Stomach smooth muscle (tissue), 2 donors: ENCODE measurements around the gene ANO2.

Experiments used
- H3K27ac ChIP-seq: one replicate; pipeline ENCODE4 v1.7.0; 2013; ENCODE audit warnings: mild to moderate bottlenecking, low read length, inconsistent platforms
- H3K27me3 ChIP-seq, 2 donors: one replicate each; pipeline ENCODE4 v1.7.0; 2013; ENCODE audit warnings: low read length in 2 of 2; ENCODE audit not compliant: insufficient read depth in 2 of 2, control insufficient read depth in 1 of 2
- H3K36me3 ChIP-seq, 2 donors: one replicate each; pipeline ENCODE4 v1.7.0; 2013; ENCODE audit warnings: low read length in 2 of 2; ENCODE audit not compliant: control insufficient read depth in 2 of 2, insufficient read depth in 2 of 2
- H3K4me1 ChIP-seq: one replicate; pipeline ENCODE4 v1.7.0; 2013; ENCODE audit warnings: low read length; ENCODE audit not compliant: control insufficient read depth, insufficient read depth
- H3K4me3 ChIP-seq, 2 donors: one replicate each; pipeline ENCODE4 v1.7.0; 2013; ENCODE audit warnings: low read length in 2 of 2
- H3K9ac ChIP-seq, 2 donors: one replicate each; pipeline ENCODE4 v1.7.0; 2013; ENCODE audit warnings: low read length in 2 of 2, mild to moderate bottlenecking in 1 of 2
- H3K9me3 ChIP-seq, 2 donors: one replicate each; pipeline ENCODE4 v1.7.0; 2013; ENCODE audit warnings: low read length in 2 of 2; ENCODE audit not compliant: control insufficient read depth in 2 of 2
- donor health status: healthy.
- donor health status: Pancreatic carcinoma.

ANO2 gene

DNA sequence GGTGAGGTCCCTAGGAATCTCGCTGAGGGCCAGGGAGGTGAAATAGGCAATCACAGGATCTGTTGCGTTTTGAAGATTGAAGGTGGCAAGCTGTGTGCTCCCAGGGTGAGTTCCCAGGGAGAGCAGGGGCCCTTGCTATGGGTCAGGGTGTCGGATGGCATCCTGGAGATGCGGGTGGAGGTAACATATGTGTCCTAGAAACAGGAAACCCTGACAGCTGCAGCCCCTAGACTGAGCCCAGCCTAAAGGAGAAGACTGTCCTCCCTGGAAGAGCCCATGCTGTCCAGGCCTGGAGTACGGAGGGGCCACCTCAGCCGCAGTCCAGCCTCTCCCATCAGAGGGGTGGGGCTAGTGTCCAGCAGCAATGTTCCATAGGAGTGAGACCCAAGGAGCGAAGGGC lies 318.9 kb downstream of the ANO2 start:
- Histone ChIP-seq H3K4me3 (no peak overlapping the region), H3K27me3 (no peaks in the 10 kb centered on the region), H3K9ac (no peak overlapping the region), H3K36me3 (no peaks in the 10 kb centered on the region), H3K4me1 (no peaks in the 10 kb centered on the region), H3K9me3 (no peaks in the 10 kb centered on the region), H3K27ac (no peak overlapping the region)

DNA sequence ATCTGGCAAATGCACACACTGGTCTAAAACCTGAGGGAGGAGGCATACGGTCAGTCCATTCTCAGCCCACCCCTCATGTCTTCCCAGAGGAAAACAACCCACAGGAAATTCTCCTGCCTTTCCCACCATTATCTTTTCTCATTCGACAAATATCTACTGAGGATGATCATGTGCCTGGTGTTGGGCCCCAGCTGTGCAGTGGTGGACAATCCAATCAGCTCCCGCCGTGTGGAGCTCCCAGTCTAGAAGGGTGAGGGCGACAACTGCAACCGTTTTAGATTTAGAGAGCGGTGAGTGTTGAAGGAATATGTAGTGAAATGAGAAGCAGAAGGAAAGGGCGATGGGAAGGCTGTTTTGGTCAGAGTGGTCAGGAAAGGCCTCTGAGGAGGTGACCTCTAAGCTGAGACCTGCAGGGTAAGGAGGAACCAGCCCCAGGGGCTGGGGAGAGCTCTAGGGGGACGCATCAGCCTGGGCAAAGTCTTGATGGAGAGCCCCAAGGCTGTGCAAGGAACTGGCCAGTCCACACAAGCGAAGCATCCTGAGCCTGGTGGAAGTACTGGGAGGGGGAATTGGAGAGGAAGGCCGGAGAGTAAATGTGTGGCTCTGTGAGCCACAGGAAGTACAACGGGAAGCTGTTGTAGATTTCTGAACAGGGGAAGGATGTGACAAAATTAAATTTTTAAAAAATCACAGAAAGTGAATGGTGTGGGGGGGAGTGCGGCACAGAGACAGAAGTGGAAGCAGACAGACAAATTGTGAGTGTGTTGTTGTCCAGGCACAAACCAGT lies 320.4 kb downstream of the ANO2 start:
- Histone ChIP-seq H3K27ac (no peak overlapping the region), H3K9ac (no peak overlapping the region), H3K4me1 (peaks cover 3% of the 10 kb centered on the region), H3K36me3 (no peaks in the 10 kb centered on the region), H3K27me3 (no peaks in the 10 kb centered on the region), H3K9me3 (no peaks in the 10 kb centered on the region), H3K4me3 (no peak overlapping the region)

DNA sequence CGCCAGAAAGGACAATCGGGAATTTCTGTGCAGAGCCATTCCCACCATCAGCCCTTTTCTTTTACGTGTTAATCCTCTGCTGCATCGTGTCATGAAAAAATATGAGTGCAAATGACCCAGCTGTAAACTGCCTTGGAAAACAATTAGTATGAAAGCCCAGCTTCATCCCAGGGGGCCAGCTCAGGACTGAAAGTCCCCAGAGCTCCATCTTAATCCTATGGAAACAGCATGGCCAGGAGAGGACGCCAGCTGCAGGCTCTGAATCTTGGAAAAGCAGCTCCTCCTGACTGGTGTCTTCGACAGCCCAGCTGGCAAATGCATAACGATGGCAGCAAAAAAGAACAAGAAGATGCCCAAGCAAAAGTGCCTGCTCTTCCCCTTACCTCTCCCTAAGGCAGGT lies 321.6 kb downstream of the ANO2 start:
- Histone ChIP-seq H3K4me1 (peaks cover 6% of the 10 kb centered on the region), H3K4me3 (no peak overlapping the region), H3K27ac (no peak overlapping the region), H3K27me3 (no peaks in the 10 kb centered on the region), H3K9me3 (no peaks in the 10 kb centered on the region), H3K9ac (no peak overlapping the region), H3K36me3 (no peaks in the 10 kb centered on the region)

DNA sequence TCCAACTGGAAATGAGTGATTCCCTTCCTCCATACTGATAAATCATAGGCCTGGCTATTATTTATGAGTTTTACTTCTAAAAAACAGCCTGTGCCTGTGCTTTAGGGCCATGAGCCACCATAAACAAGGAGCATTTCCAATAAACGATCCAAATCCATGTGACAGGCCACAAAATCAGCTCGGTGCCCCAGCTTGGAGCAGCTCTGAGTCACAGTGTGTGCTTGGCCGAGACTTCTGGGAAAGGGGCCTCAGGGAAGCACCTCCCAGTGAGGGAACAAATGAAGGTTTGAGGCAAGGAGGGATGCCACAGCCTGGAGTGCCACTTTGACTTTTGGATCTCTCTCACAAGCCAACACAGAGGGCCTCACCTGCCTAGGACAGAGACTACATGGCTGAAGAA lies 322.8 kb downstream of the ANO2 start:
- H3K4me3 ChIP-seq, result no peak overlapping the region
- no peaks in the 10 kb centered on the region for H3K9me3 ChIP-seq
- H3K4me1 ChIP-seq, result peaks cover 6% of the 10 kb centered on the region
- no peaks in the 10 kb centered on the region for H3K36me3 ChIP-seq
- H3K27me3 ChIP-seq, result no peaks in the 10 kb centered on the region
- no peak overlapping the region for H3K9ac ChIP-seq
- no peak overlapping the region for H3K27ac ChIP-seq

DNA sequence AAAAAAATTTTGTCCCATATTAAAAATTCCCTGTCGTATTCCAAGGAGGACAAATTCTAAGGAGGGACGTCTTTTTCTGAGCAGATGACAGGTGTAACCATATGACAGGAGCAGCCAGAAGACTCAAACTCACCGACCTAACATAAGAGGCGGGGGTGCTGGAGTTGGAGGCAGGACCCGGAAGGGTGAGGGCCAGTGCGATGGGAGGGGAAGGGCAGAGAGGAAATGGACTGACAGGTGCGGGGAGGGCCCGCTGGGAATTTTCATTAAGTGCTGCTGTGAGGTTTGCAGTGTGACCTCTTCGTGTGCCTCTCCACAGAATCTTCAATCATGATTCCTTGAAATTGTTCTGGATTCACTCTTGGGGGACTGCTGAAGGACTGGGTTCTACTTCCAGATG lies 323.7 kb downstream of the ANO2 start:
- no peaks in the 10 kb centered on the region for H3K9me3 ChIP-seq

DNA sequence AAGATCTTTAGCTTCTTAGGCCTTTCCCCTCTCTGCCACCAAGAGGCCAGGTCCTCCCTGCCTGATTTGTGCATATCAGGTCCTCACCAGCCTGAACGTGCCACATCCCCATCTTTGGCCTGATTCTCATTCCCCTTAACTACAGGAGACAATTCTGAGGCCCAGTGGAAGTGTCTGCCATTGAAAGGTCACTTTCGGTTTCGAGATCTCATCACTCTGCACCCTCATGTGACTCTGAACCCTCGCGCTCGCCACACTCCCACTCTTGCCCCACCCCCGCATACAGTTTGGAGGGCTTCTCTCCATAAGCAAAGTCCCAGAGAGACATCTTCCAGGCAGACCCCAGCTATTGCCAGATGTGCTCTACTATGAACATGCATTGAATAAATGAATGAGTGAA lies 324.2 kb downstream of the ANO2 start:
- Histone ChIP-seq H3K27ac (no peak overlapping the region), H3K4me3 (no peak overlapping the region), H3K27me3 (no peaks in the 10 kb centered on the region), H3K9ac (no peak overlapping the region), H3K36me3 (no peaks in the 10 kb centered on the region), H3K9me3 (no peaks in the 10 kb centered on the region), H3K4me1 (peaks cover 6% of the 10 kb centered on the region)

More for the DNA sequence above, 323.7 kb downstream of the ANO2 start:
- Histone ChIP-seq H3K4me1 (peaks cover 6% of the 10 kb centered on the region), H3K36me3 (no peaks in the 10 kb centered on the region), H3K27me3 (no peaks in the 10 kb centered on the region), H3K9ac (no peak overlapping the region), H3K4me3 (no peak overlapping the region), H3K27ac (no peak overlapping the region)

DNA sequence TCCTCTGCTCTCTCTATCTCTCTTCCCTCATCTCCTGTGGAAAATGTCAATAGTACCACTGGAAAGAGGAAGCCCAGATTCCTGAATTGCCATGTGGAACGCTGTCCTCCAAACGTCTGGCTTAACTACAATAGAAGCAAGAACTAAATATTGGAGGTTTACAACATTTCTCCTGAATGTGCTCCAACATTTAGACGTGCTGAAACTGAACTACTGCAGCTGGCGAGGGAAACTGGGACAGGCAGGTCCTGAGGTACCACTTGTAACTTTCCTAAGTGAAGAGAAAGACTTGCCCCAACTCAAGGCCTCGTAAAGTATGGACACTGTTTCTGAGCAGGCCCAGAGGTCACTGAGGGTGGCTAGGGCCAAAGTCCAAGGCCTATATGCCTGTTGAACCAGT lies 325.4 kb downstream of the ANO2 start:
- no peaks in the 10 kb centered on the region for H3K27me3 ChIP-seq
- no peaks in the 10 kb centered on the region for H3K36me3 ChIP-seq
- H3K9me3 ChIP-seq, result no peaks in the 10 kb centered on the region
- no peak overlapping the region for H3K27ac ChIP-seq
- H3K4me3 ChIP-seq, result no peak overlapping the region
- peaks cover 6% of the 10 kb centered on the region for H3K4me1 ChIP-seq
- no peak overlapping the region for H3K9ac ChIP-seq

DNA sequence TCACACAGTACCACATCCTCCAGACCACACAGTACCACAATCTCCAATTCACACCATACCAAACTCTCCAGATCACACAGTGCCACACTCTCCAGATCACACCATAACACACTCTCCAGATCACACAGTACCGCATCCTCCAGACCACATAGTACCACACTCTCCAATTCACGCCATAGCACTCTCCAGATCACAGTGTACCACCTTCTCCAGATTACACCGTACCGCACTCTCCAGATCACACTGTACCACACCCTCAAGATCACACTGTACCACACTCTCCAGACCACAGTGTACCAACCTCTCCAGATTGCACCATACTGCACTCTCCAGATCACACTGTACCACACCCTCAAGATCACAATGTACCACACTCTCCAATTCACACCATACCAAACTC lies 328.2 kb downstream of the ANO2 start:
- no peaks in the 10 kb centered on the region for H3K9me3 ChIP-seq
- no peak overlapping the region for H3K4me3 ChIP-seq
- no peaks in the 10 kb centered on the region for H3K27me3 ChIP-seq
- no peaks in the 10 kb centered on the region for H3K36me3 ChIP-seq
- H3K27ac ChIP-seq, result no peak overlapping the region
- H3K4me1 ChIP-seq, result peaks cover 6% of the 10 kb centered on the region
- no peak overlapping the region for H3K9ac ChIP-seq

DNA sequence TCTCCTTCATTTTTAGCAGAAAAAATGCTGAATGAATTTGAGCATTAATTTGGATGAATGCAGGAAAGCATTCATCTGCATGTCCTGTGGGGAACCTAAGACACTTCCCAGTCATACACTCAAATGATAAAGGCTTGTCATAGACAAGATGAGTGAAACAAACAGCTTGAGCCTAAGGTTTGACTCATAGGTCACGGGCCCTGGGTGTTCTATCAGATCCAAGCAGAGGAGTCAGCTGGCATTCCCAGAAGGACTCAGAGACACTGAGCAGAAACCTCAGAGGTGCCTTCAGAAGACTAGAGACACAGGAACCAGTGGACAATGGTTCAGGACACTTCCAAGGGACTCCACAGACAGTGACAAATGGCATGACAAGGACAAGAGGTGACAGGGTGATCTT lies 329.3 kb downstream of the ANO2 start:
- no peaks in the 10 kb centered on the region for H3K27me3 ChIP-seq
- H3K4me3 ChIP-seq, result no peak overlapping the region
- H3K27ac ChIP-seq, result no peak overlapping the region
- peaks cover 6% of the 10 kb centered on the region for H3K4me1 ChIP-seq
- H3K9me3 ChIP-seq, result no peaks in the 10 kb centered on the region
- no peak overlapping the region for H3K9ac ChIP-seq
- no peaks in the 10 kb centered on the region for H3K36me3 ChIP-seq

DNA sequence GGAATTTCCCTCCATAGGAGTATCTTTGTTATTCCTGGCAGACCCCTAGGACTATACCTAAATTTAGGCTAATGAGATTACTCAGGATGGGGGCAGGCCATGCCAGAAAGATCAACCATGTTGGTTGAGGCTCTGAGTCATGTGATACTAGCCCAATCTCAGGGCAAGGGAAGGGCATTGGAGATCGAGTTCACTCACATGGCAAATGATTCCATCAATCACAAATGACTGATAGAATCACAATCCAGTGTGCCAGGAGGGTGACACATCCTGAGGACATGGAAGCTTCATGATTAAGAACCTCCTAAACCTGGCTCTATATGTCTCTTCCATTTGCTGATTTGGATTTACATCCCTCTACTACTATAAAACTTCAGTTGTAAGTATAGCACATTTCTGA lies 330.8 kb downstream of the ANO2 start:
- H3K36me3 ChIP-seq, result no peaks in the 10 kb centered on the region
- no peak overlapping the region for H3K27ac ChIP-seq
- H3K27me3 ChIP-seq, result no peaks in the 10 kb centered on the region
- H3K9me3 ChIP-seq, result no peaks in the 10 kb centered on the region
- H3K4me3 ChIP-seq, result no peak overlapping the region
- no peak overlapping the region for H3K9ac ChIP-seq
- no peaks in the 10 kb centered on the region for H3K4me1 ChIP-seq

DNA sequence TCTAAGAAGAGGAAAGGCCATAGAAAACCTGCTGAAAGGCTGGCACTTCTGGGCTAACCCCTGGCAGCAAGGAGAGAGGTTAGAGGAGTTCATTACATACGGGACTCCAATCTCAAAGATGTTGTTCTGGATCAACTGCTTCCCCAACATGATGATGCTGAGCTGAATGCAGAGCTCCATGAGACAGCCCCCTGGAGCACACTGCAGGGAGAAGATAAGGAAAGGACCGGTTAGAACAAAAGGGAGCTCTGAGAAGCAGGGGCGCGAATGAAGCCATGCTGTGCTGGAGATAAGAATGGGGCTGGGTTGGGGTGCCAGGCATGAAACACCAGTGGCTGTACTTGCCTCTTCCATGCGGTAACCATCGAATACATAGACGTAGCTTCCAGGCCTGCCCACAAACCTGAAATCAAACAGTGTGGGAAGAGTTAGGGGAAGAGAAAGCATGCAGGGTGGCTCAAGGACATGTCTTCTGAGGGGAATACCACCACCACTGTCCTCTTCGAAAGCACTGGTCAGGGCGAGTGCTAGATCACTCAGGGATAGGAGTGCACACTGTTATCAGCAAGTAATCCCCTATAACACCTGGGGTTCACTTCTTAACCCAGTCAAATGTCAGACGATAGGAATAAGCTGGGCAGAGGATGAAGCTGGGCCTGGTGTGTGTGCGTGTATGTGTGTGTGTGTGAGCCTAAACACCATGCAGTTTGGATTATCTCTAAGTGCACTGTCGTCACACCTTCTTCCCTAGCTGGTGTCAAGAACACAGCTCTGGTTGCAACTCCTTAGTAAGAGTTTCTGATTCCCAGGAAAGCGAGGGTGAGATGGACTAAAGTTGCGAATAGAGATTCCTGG lies 332.3 kb downstream of the ANO2 start:
- Histone ChIP-seq H3K9me3 (no peaks in the 10 kb centered on the region), H3K36me3 (no peaks in the 10 kb centered on the region), H3K4me3 (no peak overlapping the region), H3K27ac (no peak overlapping the region), H3K4me1 (no peaks in the 10 kb centered on the region), H3K9ac (no peak overlapping the region), H3K27me3 (no peaks in the 10 kb centered on the region)
